IPS-18c (cell line): ENCODE data around the gene C11orf97.
"Not testable (repeated sequence)": the region's sequence is repeated elsewhere in the genome, so short reads cannot be mapped to it uniquely, and the experiment has no call there.

Source experiments
- H3K4me3 ChIP-seq: 2 replicates; pipeline ENCODE4 v1.7.0; 2013; ENCODE audit warnings: low read depth, mild to moderate bottlenecking, low read length, moderate library complexity; ENCODE audit not compliant: insufficient read depth
- H3K9me3 ChIP-seq: one replicate; pipeline ENCODE4 v1.6.1; 2013; ENCODE audit warnings: mild to moderate bottlenecking, low read length, moderate library complexity; ENCODE audit not compliant: control insufficient read depth, insufficient read depth

The C11orf97 gene

GRCh38 chr11:94545264-94546161 is 33.3 kb downstream of the C11orf97 start:
- no peaks in the 10 kb centered on the region for H3K9me3 ChIP-seq
- H3K4me3 ChIP-seq, result peak overlapping the region; percentile 70

DNA sequence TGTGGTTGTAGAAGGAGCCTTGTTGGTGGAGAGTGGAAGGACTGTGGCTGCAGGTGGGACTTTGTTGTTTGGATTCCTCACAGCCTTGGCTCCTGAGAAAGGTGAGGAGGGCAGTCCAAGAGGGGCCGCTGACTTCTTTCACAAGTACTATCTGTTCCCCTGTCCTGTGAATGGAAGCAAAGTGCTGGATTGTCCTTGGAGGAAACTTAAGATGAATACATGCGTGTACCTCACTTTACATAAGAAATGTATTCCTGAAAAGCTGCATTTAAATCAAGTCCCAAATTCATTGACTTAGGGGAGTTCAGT is 33.9 kb downstream of the C11orf97 start:
- no peaks in the 10 kb centered on the region for H3K9me3 ChIP-seq
- H3K4me3 ChIP-seq, result peak overlapping the region; percentile 70; the same call in 1 of the 2 replicates

DNA sequence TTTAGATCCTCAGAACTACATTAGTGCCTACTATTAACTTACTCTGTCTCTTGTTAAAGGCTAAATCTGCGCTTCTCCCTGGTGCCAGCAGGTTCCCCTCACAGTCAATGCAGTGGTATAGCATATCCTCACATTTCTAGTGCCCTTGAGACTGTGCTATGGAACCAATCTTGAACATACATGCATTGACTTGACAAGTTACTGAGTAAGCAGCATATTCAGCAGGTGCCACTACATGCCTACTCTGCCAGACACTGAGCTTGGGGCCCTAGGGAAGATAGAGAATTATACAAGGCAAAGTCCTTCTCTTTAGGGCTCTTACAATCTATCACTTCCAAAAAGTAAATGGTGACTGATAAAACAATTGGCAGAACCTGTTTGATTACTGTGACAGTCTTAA is 34.6 kb downstream of the C11orf97 start:
- no peak overlapping the region for H3K4me3 ChIP-seq
- peaks cover 2% of the 10 kb centered on the region for H3K9me3 ChIP-seq

- Histone ChIP-seq H3K4me3 (no peak overlapping the region), H3K9me3 (peaks cover 2% of the 10 kb centered on the region)
Measured at GRCh38 chr11:94549146-94549545, 36.9 kb downstream of the C11orf97 start.

DNA sequence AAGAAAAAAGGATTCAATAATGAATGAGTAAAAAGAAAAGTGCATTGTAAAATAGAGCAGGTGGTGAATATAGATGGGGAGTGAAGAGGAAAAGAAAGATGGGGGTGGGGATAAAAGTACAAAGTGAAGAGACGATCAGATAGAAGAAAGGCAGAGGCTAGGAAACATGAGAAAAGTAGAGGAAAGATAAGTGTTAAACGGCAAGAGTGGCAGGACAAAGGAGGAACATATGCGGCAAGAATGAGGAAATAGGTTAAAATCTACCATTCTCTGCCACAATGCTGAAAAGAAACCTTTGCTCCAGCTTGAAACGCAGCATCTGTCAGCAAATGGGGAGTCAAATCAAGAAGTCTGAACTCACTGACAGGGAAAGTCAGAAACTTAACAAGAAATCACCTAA is 38.3 kb downstream of the C11orf97 start:
- H3K4me3 ChIP-seq, result no peak overlapping the region

GRCh38 chr11:94553938-94554337 is 41.7 kb downstream of the C11orf97 start:
- Histone ChIP-seq H3K4me3 (no peak overlapping the region), H3K9me3 (peaks cover 2% of the 10 kb centered on the region)

More for the DNA sequence above, 38.3 kb downstream of the C11orf97 start:
- H3K9me3 ChIP-seq, result peaks cover 2% of the 10 kb centered on the region

- H3K4me3 ChIP-seq, H3K9me3 ChIP-seq: not testable (repeated sequence)
Measured at GRCh38 chr11:94555752-94556329, 43.6 kb downstream of the C11orf97 start.

- H3K9me3 ChIP-seq, result no peaks in the 10 kb centered on the region
- H3K4me3 ChIP-seq, result no peak overlapping the region
Measured at GRCh38 chr11:94557421-94557820, 45.2 kb downstream of the C11orf97 start.

DNA sequence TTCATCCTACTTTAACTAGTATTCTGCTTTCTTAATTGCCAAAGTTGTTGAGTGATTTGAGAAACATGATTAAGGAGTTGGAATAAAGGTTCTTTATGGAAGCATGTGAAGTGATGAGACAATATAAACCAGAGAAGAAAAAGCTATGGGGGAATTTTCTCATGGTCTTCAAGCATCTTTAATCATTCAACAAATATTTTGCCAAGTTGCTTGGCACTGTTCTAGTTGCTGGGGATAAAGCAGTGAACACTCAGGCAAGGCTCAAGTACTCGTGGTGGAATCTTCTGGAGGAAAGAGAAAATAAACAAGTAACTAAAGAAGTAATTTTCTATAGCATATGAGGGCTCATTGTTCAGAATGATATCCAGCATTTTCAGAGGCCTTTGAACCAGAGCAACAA is 45.7 kb downstream of the C11orf97 start:
- H3K4me3 ChIP-seq, result no peak overlapping the region

DNA sequence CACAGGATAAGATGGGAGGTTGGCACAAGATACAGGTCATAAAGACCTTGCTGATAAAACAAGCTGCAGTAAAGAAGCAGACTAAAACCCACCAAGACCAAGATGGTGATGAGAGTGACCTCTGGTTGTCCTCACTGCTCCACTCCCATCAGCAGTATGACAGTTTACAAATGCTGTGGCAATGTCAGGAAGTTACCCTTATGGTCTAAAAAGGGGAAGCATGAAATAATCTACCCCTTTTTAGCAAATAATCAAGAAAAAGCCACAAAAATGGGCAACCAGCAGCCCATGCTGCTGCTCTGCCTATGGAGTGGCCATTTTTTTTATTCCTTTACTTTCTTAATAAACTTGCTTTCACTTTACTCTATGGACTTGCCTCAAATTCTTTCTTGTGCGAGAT is 46.2 kb downstream of the C11orf97 start:
- Histone ChIP-seq H3K9me3 (no peaks in the 10 kb centered on the region), H3K4me3 (no peak overlapping the region)

More for the DNA sequence above, 45.7 kb downstream of the C11orf97 start:
- no peaks in the 10 kb centered on the region for H3K9me3 ChIP-seq

DNA sequence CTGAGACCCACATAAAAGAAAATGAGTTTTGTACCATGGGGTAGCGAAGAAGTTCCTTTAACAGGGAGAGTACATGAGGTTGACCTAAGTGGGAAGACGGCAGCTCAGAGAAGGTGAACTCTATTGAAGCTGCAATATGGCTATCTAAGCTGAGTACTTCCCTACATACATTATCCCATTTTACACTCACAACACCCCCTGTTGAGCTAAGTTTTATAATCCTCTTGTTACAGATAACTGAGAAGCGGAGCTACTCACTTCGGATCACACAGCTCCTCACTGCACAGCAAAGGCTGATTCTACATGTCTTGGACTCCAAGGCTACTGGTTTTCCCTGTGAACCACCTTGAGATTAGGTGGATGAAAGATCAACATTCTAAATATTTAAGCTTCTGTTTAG is 46.7 kb downstream of the C11orf97 start:
- Histone ChIP-seq H3K9me3 (no peaks in the 10 kb centered on the region), H3K4me3 (no peak overlapping the region)

- H3K9me3 ChIP-seq, result no peaks in the 10 kb centered on the region
- no peak overlapping the region for H3K4me3 ChIP-seq
Measured at GRCh38 chr11:94559361-94559760, 47.1 kb downstream of the C11orf97 start.

DNA sequence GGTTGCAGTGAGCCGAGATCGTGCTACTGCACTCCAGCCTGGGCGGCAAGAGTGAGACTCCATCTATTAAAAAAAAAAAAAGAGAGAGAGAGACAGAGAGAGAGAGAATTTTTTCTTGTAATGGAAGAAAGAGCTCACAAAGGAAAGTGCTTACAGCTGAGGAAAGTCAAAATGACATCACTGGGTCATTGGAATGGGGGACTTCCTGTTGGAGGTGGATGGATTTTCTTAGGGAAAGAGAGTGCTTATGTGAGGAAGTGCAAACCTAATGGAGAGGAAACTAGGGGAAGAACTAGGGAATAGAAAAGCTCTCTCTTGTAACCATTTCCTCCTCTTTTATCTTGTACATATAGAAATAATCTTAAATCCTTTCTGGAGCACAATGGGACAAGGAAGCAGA is 48.6 kb downstream of the C11orf97 start:
- H3K9me3 ChIP-seq, result no peaks in the 10 kb centered on the region
- no peak overlapping the region for H3K4me3 ChIP-seq

- no peak overlapping the region for H3K4me3 ChIP-seq
- H3K9me3 ChIP-seq, result no peaks in the 10 kb centered on the region
Measured at GRCh38 chr11:94563176-94563847, 51.1 kb downstream of the C11orf97 start.

GRCh38 chr11:94563848-94564467 is 51.7 kb downstream of the C11orf97 start:
- Histone ChIP-seq H3K4me3 (no peak overlapping the region), H3K9me3 (no peaks in the 10 kb centered on the region)

- H3K4me3 ChIP-seq, result no peak within 1 kb of the TSS
- no peaks in the 10 kb centered on the region for H3K9me3 ChIP-seq
Measured at GRCh38 chr11:94567181-94567670, 55.0 kb downstream of the C11orf97 start, which contains the start of gene PIWIL4. Gene PIWIL4, plus strand, starts transcription at chr11:94567368. Its CDS starts 151 bp downstream, at chr11:94567519.

GRCh38 chr11:94568200-94568599 is 55.9 kb downstream of the C11orf97 start:
- no peak overlapping the region for H3K4me3 ChIP-seq
- H3K9me3 ChIP-seq, result no peaks in the 10 kb centered on the region
